ENCODE measurements around the gene KLHL40. TPM values are rescaled to one million over a fixed set of nuclear protein-coding genes. Genes with fewer than 3 reads are reported as not detected.
A peak's percentile ranks its signal among the peaks of the same experiment; 100 is the strongest.

Gene KLHL40
- total and polyA plus RNA-seq, 4 donors = 0.05 TPM; not detected in 3

DNA sequence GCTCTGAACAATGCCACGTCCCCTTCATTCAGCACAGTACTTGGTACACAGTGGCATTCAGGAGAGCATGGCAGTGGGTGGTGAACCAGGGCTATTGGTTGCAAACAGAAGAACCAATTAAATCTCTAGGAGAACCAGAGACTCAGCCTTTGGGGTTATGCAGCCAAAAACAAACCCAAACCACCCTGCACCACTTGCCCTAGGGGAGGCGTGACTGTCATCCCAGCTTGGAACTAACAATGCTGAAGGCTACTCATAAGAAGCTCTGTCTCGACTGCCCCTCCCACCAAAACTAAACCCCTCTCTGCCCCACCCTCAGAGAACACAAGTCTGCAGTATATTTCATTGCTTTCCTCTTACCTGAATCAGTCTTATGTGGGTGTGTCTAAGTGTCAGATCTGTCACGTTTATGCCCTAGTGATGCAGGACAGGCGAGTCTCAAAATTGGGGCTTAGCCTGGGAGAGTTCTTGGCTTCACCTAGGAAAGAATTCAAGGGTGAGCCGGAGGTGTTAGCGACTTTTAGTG, 15.2 kb upstream of the KLHL40 start:
- ATAC-seq (ENCODE audit: insufficient read depth, low FRiP score) = no peak
- H3K4me1 ChIP-seq (ENCODE audit: control insufficient read depth in 5 of 5, insufficient read depth in 5 of 5, low read length in 5 of 5) = peaks cover 0 to 7% (median 0%) of the 10 kb centered on the region in 5 donors
- H3K4me3 ChIP-seq = no peak overlapping the region
- peaks cover 0 to 8% (median 1%) of the 10 kb centered on the region in 4 donors for H3K9me3 ChIP-seq (ENCODE audit: control insufficient read depth in 4 of 4, insufficient read depth in 3 of 4, low read length in 3 of 4)
- TF ChIP-seq CTCF (IDR thresholded peaks at IDR 0.05; ENCODE audit: control extremely low read depth, extremely low read depth) = no peak
- H3K27me3 ChIP-seq (ENCODE audit: control insufficient read depth in 3 of 3, insufficient read depth in 3 of 3, low read length in 2 of 3) = no peaks in the 10 kb centered on the region
- peak in 1 of 3 donors; percentile 6 for DNase-seq
- WGBS, 2 donors = 81 to 92% methylated on average over 7 of the region's 7 CpGs
- no peak overlapping the region for H3K27ac ChIP-seq (ENCODE audit: low read depth in 1 of 2, low read length in 1 of 2)
- no peaks in the 10 kb centered on the region for H3K36me3 ChIP-seq (ENCODE audit: control insufficient read depth in 4 of 4, insufficient read depth in 4 of 4, low read length in 4 of 4)
- H3K9ac ChIP-seq (ENCODE audit: insufficient read depth in 1 of 2, low read length in 2 of 2) = no peak overlapping the region

GRCh38 chr3:42670670-42671069, 14.7 kb upstream of the KLHL40 start:
- ATAC-seq (ENCODE audit: insufficient read depth, low FRiP score) (no peak), DNase-seq (peak in 1 of 3 donors; percentile 5)
- no peak overlapping the region for H3K27ac ChIP-seq (ENCODE audit: low read depth in 1 of 2, low read length in 1 of 2)
- no peak overlapping the region for H3K4me3 ChIP-seq
- no peak overlapping the region for H3K9ac ChIP-seq (ENCODE audit: insufficient read depth in 1 of 2, low read length in 2 of 2)
- H3K36me3 ChIP-seq (ENCODE audit: control insufficient read depth in 4 of 4, insufficient read depth in 4 of 4, low read length in 4 of 4) = no peaks in the 10 kb centered on the region
- 90 to 94% methylated on average over 1 of the region's 1 CpG for WGBS, 2 donors
- H3K9me3 ChIP-seq (ENCODE audit: control insufficient read depth in 4 of 4, insufficient read depth in 3 of 4, low read length in 3 of 4) = peaks cover 0 to 8% (median 1%) of the 10 kb centered on the region in 4 donors
- H3K27me3 ChIP-seq (ENCODE audit: control insufficient read depth in 3 of 3, insufficient read depth in 3 of 3, low read length in 2 of 3) = no peaks in the 10 kb centered on the region
- peaks cover 0 to 7% (median 0%) of the 10 kb centered on the region in 5 donors for H3K4me1 ChIP-seq (ENCODE audit: control insufficient read depth in 5 of 5, insufficient read depth in 5 of 5, low read length in 5 of 5)
- TF ChIP-seq CTCF (IDR thresholded peaks at IDR 0.05; ENCODE audit: control extremely low read depth, extremely low read depth) = no peak

DNA sequence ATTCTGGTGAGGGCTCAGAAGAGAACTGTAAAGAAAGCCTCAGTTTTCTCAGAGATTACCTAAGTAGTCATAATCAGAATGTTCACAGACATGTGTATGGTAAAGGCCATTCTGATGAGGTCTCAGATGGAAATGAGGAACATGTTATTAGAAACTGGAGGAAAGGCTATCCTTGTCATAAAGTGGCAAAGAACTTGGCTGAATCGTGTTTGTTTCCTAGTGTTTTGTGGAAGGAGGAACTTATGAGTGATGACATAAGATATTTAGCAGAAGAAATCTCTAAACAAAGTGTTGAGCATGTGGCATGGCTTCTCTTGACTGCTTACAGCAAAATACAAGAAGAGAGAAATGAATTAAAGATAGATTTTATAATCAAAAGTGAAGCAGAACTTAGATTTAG, 12.8 kb upstream of the KLHL40 start:
- 27 to 33% methylated on average over 1 of the region's 1 CpG for WGBS, 2 donors
- TF ChIP-seq CTCF (IDR thresholded peaks at IDR 0.05; ENCODE audit: control extremely low read depth, extremely low read depth) = no peak

GRCh38 chr3:42673082-42673481, 12.3 kb upstream of the KLHL40 start:
- H3K27me3 ChIP-seq (ENCODE audit: control insufficient read depth in 3 of 3, insufficient read depth in 3 of 3, low read length in 2 of 3) = no peaks in the 10 kb centered on the region
- no peaks in the 10 kb centered on the region for H3K4me1 ChIP-seq (ENCODE audit: control insufficient read depth in 5 of 5, insufficient read depth in 5 of 5, low read length in 5 of 5)
- no peak overlapping the region for H3K9ac ChIP-seq (ENCODE audit: insufficient read depth in 1 of 2, low read length in 2 of 2)
- H3K4me3 ChIP-seq = no peak overlapping the region
- peaks cover 0 to 11% (median 2%) of the 10 kb centered on the region in 4 donors for H3K9me3 ChIP-seq (ENCODE audit: control insufficient read depth in 4 of 4, insufficient read depth in 3 of 4, low read length in 3 of 4)
- TF ChIP-seq CTCF (IDR thresholded peaks at IDR 0.05; ENCODE audit: control extremely low read depth, extremely low read depth) = no peak
- peak in 1 of 3 donors; percentile 5 for DNase-seq
- ATAC-seq (ENCODE audit: insufficient read depth, low FRiP score) = no peak
- H3K27ac ChIP-seq (ENCODE audit: low read depth in 1 of 2, low read length in 1 of 2) = no peak overlapping the region
- no peaks in the 10 kb centered on the region for H3K36me3 ChIP-seq (ENCODE audit: control insufficient read depth in 4 of 4, insufficient read depth in 4 of 4, low read length in 4 of 4)

More for the DNA sequence above, 12.8 kb upstream of the KLHL40 start:
- Histone ChIP-seq H3K4me1 (ENCODE audit: control insufficient read depth in 5 of 5, insufficient read depth in 5 of 5, low read length in 5 of 5) (peaks cover 0 to 2% (median 0%) of the 10 kb centered on the region in 5 donors), H3K27me3 (ENCODE audit: control insufficient read depth in 3 of 3, insufficient read depth in 3 of 3, low read length in 2 of 3) (no peaks in the 10 kb centered on the region), H3K4me3 (no peak overlapping the region), H3K9ac (ENCODE audit: insufficient read depth in 1 of 2, low read length in 2 of 2) (no peak overlapping the region), H3K27ac (ENCODE audit: low read depth in 1 of 2, low read length in 1 of 2) (no peak overlapping the region), H3K9me3 (ENCODE audit: control insufficient read depth in 4 of 4, insufficient read depth in 3 of 4, low read length in 3 of 4) (peaks cover 0 to 11% (median 2%) of the 10 kb centered on the region in 4 donors), H3K36me3 (ENCODE audit: control insufficient read depth in 4 of 4, insufficient read depth in 4 of 4, low read length in 4 of 4) (no peaks in the 10 kb centered on the region)
- no peak for ATAC-seq (ENCODE audit: insufficient read depth, low FRiP score)
- DNase-seq = no peak
